Neutrophil (primary cell): ENCODE measurements around the gene NFE2L2.

Source experiments
- H3K27ac ChIP-seq: fragments of 200-600 bp; sonication (generic); 2 replicates; pipeline ENCODE4 v1.5.1; 2016; ENCODE audit warnings: mild to moderate bottlenecking, moderate library complexity
- H3K27me3 ChIP-seq: fragments of 200-600 bp; sonication (generic); 2 replicates; pipeline ENCODE4 v1.6.0; 2016; ENCODE audit warnings: mild to moderate bottlenecking
- H3K36me3 ChIP-seq: fragments of 200-600 bp; sonication (generic); 2 replicates; pipeline ENCODE4 v1.5.1; 2017
- H3K4me1 ChIP-seq, 2 experiments: fragments of 200-600 bp in 1 of 2; sonication (generic) in 1 of 2; 1 replicate in 1 of 2; 2 replicates in 1 of 2; pipeline versions ENCODE4 v1.5.1 to v1.6.1; 2013 to 2016; ENCODE audit warnings: low read depth in 1 of 2, low read length in 1 of 2, mild to moderate bottlenecking in 1 of 2, moderate library complexity in 1 of 2; ENCODE audit not compliant: control insufficient read depth in 1 of 2, insufficient read depth in 1 of 2
- H3K4me3 ChIP-seq, 2 experiments: fragments of 200-600 bp in 1 of 2; sonication (generic) in 1 of 2; 1 replicate in 1 of 2; 2 replicates in 1 of 2; pipeline ENCODE4 v1.5.1; 2013 to 2016; ENCODE audit warnings: low read depth in 1 of 2, low read length in 1 of 2, mild to moderate bottlenecking in 1 of 2, moderate library complexity in 1 of 2
- H3K9me3 ChIP-seq: fragments of 200-600 bp; sonication (generic); 2 replicates; pipeline ENCODE4 v1.5.1; 2016
- TF ChIP-seq, protein P1 (sequence below): fragments of 200-600 bp; sonication (generic); IDR thresholded peaks from 2 replicates; pipeline ENCODE4 v1.5.1; 2016; ENCODE audit warnings: antibody characterized with exemption

The NFE2L2 gene

DNA sequence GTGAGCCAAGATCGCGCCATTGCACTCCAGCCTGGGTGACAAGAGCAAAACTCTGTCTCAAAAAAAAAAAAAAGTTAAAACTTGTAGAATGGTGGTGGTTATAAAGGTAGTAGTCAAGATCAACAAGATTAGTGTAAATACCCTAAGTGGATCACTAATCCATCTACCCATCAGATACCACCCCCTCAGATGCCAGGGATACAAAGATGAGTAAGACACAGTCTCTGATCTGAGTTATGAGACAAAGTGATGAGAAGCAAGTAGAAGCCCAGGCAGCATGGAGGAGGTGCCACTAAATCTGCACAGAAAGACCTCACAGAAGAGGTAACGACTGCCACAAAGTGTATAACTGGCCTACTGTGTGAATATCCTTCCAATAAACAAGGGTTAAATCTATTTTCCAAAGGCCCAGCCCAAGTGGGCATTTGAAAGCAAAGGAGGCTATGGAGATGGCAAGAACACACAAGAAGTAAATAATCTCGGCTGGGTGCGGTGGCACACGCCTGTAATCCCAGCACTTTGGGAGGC lies 20.2 kb downstream of the NFE2L2 start:
- peak overlapping the region; percentile 24 for H3K27ac ChIP-seq
- H3K27me3 ChIP-seq = no peaks in the 10 kb centered on the region
- TF ChIP-seq, protein P1, sequence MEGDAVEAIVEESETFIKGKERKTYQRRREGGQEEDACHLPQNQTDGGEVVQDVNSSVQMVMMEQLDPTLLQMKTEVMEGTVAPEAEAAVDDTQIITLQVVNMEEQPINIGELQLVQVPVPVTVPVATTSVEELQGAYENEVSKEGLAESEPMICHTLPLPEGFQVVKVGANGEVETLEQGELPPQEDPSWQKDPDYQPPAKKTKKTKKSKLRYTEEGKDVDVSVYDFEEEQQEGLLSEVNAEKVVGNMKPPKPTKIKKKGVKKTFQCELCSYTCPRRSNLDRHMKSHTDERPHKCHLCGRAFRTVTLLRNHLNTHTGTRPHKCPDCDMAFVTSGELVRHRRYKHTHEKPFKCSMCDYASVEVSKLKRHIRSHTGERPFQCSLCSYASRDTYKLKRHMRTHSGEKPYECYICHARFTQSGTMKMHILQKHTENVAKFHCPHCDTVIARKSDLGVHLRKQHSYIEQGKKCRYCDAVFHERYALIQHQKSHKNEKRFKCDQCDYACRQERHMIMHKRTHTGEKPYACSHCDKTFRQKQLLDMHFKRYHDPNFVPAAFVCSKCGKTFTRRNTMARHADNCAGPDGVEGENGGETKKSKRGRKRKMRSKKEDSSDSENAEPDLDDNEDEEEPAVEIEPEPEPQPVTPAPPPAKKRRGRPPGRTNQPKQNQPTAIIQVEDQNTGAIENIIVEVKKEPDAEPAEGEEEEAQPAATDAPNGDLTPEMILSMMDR = no peak
- no peak overlapping the region for H3K4me3 ChIP-seq
- no peaks in the 10 kb centered on the region for H3K9me3 ChIP-seq
- no peaks in the 10 kb centered on the region for H3K36me3 ChIP-seq
- peaks cover 41 to 45% of the 10 kb centered on the region in 2 experiments for H3K4me1 ChIP-seq

DNA sequence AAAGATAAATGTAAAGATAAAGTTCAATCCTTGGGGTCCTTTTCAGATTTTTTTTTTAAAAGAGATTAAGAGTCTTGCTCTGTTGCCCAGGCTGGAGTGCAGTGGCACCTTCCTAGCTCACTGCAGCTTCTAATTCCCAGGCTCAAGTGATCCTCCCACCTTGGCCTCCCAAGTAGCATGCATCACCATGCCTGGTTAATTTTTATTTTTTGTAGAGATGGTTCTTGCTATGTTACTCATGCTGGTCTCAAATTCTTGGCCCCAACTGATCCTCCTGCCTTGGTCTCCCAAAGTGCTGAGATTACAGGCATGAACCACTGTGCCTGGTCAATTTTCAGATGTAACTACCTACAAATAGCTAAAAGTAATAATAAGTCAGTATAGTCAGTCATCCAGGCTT lies 21.1 kb downstream of the NFE2L2 start:
- Histone ChIP-seq H3K4me1 (peaks cover 49 to 53% of the 10 kb centered on the region in 2 experiments), H3K27me3 (no peaks in the 10 kb centered on the region), H3K27ac (peak overlapping the region; percentile 94), H3K4me3 (no peak overlapping the region), H3K9me3 (no peaks in the 10 kb centered on the region), H3K36me3 (no peaks in the 10 kb centered on the region)
- TF ChIP-seq, protein P1 = no peak

DNA sequence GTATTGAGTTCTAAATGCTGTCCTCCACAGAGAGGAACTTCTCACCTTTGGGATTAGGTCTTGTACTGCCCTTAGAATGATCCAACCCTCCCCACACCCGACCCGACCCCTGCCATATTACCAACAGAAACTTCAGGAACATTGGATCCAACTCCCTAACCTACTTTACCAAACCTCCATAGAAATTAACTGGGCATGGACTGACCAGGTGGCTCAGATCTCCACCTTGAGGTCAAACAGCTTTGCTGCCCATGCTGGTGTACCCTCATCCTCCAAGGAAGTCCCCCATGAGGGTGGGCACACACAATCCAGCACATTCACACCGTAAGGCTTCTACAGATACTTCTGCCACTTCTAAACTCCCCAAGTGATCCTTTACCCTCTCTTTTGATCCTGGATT lies 21.5 kb downstream of the NFE2L2 start:
- Histone ChIP-seq H3K9me3 (no peaks in the 10 kb centered on the region), H3K4me1 (peaks cover 53 to 56% of the 10 kb centered on the region in 2 experiments), H3K27ac (peak overlapping the region; percentile 94), H3K4me3 (no peak overlapping the region), H3K27me3 (no peaks in the 10 kb centered on the region), H3K36me3 (no peaks in the 10 kb centered on the region)
- TF ChIP-seq, protein P1 = no peak

DNA sequence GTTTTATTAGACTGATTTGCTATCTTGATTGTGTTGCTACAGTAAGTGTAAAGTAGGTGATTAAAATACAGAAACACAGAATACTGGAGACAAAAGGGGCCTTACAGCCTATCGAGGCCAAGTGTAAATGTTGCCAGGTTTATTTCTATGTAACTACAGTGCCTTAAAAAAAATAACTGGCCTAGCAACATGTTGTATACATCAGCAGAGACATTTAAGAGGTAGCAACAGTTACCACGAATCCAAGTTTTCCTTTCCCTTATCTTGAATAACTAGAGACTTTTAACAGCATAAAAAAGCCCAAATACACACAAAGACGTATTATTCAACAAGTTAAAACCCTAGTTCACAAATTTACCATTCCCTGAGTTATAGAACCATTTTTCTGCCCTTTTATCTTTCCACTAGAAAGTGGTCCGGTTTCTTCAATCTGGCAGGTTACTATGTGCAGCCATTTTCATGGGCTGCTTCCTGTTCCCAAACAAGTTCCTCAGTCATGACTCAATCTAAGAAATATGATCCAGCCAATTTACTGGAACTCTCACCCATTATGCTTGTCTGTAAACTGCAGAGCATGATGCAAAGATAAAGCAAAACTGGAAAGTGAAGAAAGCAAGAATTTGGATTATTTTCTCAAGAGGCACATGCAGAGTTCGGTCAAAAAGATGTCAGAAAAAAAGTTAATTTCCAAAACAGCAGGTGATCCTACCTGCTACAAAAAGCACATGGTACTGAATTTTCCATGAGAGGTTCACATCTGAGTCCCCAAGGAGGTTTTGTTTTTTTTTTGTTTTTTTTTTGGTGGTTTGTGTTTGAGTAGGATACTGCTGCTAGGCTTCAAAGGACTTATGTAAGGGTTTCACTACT lies 22.2 kb downstream of the NFE2L2 start:
- TF ChIP-seq, protein P1 = no peak
- no peaks in the 10 kb centered on the region for H3K9me3 ChIP-seq
- no peaks in the 10 kb centered on the region for H3K36me3 ChIP-seq
- peak overlapping the region; percentile 94 for H3K27ac ChIP-seq
- H3K4me3 ChIP-seq = no peak overlapping the region
- peaks cover 53 to 56% of the 10 kb centered on the region in 2 experiments for H3K4me1 ChIP-seq
- no peaks in the 10 kb centered on the region for H3K27me3 ChIP-seq

DNA sequence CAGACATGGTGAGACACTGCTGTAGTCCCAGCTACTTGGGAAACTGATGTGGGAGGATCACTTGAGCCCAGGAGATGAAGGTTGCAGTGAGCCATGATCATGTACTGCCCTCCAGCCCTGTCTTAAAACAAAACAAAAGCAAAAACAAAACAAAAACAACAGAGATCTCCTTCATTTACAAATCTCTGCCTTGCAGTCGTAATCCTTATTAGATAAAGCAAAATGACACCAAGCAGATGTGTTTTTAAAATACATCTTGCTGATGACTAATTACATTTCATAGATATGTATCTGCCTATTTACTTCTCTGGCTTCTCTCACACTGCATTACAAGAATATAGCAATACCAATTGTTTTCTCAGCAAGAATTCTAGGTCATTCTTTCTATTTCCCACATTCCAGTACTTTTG lies 22.8 kb downstream of the NFE2L2 start:
- Histone ChIP-seq H3K36me3 (no peaks in the 10 kb centered on the region), H3K27me3 (no peaks in the 10 kb centered on the region), H3K9me3 (no peaks in the 10 kb centered on the region), H3K27ac (peak overlapping the region; percentile 94), H3K4me3 (no peak overlapping the region), H3K4me1 (peaks cover 53 to 56% of the 10 kb centered on the region in 2 experiments)
- TF ChIP-seq, protein P1 = no peak
